ENCODE data around the gene EPHA2.

- no peak for TF ChIP-seq CTCF (conservative IDR thresholded peaks at IDR 0.05; ENCODE audit: low read length)
- TF ChIP-seq EZH2phosphoT487 (IDR thresholded peaks at IDR 0.05; ENCODE audit: borderline replicate concordance, low read depth, low read length), result no peak
These were observed 12.1 kb downstream of the EPHA2 start for GRCh38 chr1:16143566-16144324.

Measured in OCI-LY7 (cell line).